HT-29 (cell line): ENCODE measurements around the gene PRKCE. TPM values are rescaled to one million over a fixed set of nuclear protein-coding genes. Genes with fewer than 3 reads are reported as not detected.

Experiments used
- DNase-seq: peaks from one replicate; pipeline ENCODE4 v3.0.0-alpha.2; 2015; ENCODE audit warnings: low spot score
- total RNA-seq: library from RNA; depleted of rRNA; stranded (reverse); fragments of >200 nt; shearing (Covaris generic); gene quantifications from 2 replicates; pipeline ENCODE4 v1.2.3, GENCODE V29; 2014

Gene PRKCE
- total RNA-seq, 1 experiment from 2014 or later: 17.7 TPM

GRCh38 chr2:45631319-45631718, 20.2 kb upstream of the PRKCE start:
- no peak for DNase-seq

- DNase-seq: no peak
These were observed 19.5 kb upstream of the PRKCE start for GRCh38 chr2:45631955-45632354.

GRCh38 chr2:45634223-45634622, 17.3 kb upstream of the PRKCE start:
- no peak for DNase-seq

- no peak for DNase-seq
These were observed 15.5 kb upstream of the PRKCE start for GRCh38 chr2:45636008-45636407.

GRCh38 chr2:45637440-45637839, 14.0 kb upstream of the PRKCE start:
- DNase-seq: no peak

GRCh38 chr2:45640576-45640975, 10.9 kb upstream of the PRKCE start:
- DNase-seq: no peak

- DNase-seq: no peak
These were observed 8.4 kb upstream of the PRKCE start for GRCh38 chr2:45643095-45643494.

GRCh38 chr2:45643543-45644542, 7.6 kb upstream of the PRKCE start:
- peak; percentile 70 for DNase-seq

GRCh38 chr2:45646289-45646688, 5.2 kb upstream of the PRKCE start:
- no peak for DNase-seq

- no peak for DNase-seq
These were observed 4.1 kb upstream of the PRKCE start for GRCh38 chr2:45647356-45647755.

- DNase-seq: no peak
These were observed 3.4 kb upstream of the PRKCE start for GRCh38 chr2:45647986-45648520.

- no peak for DNase-seq
These were observed 2.8 kb upstream of the PRKCE start for GRCh38 chr2:45648636-45649035.

GRCh38 chr2:45649462-45649857, 2.0 kb upstream of the PRKCE start:
- peak; percentile 50 for DNase-seq

- peak; percentile 59 for DNase-seq
These were observed 1.3 kb upstream of the PRKCE start for GRCh38 chr2:45649858-45650811.

- peak; percentile 95 for DNase-seq
These were observed 542 bp upstream of the PRKCE start for GRCh38 chr2:45650851-45651414.

- peak; percentile 52 for DNase-seq
These were observed 886 bp downstream of the PRKCE start for GRCh38 chr2:45652090-45653031.

- no peak for DNase-seq
These were observed 1.8 kb downstream of the PRKCE start for GRCh38 chr2:45653122-45653913.

GRCh38 chr2:45654250-45654649, 2.8 kb downstream of the PRKCE start:
- no peak for DNase-seq

- DNase-seq: no peak
These were observed 10.4 kb downstream of the PRKCE start for GRCh38 chr2:45661828-45662227.
